Measurements from ENCODE around the gene TRAF3.

TRAF3 gene

DNA sequence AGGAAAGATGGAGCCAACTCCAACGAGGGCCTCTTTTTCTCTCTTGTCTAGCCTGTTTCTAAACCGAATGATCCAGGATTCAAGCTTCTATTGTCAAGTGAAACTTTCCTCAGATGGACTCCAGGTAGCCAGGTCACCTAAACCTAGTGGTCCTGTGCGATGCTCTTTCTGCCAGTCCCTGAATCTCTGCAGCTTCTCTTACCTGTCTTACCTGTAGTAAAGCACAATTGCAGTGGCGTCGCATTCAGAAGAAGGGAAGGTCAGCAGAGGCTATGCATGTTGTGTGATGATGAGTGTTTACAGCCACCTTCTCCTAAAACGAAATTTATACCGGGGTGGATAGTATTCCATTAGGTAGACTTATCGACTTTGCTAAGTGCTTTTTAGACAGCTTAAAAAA is 47.4 kb upstream of the TRAF3 start:
- DNase-seq (no peak), ATAC-seq (ENCODE audit: insufficient read depth, low read depth) (no peak)
- no peaks in the 10 kb centered on the region for H3K27me3 ChIP-seq (ENCODE audit: insufficient read depth, low read length, poor library complexity)
- peaks cover 55% of the 10 kb centered on the region for H3K36me3 ChIP-seq (ENCODE audit: insufficient read depth, low read length)
- TF ChIP-seq EZH2 (IDR thresholded peaks at IDR 0.05; ENCODE audit: borderline replicate concordance, low read depth, low read length, severe bottlenecking): no peak
- TF ChIP-seq, protein P1, sequence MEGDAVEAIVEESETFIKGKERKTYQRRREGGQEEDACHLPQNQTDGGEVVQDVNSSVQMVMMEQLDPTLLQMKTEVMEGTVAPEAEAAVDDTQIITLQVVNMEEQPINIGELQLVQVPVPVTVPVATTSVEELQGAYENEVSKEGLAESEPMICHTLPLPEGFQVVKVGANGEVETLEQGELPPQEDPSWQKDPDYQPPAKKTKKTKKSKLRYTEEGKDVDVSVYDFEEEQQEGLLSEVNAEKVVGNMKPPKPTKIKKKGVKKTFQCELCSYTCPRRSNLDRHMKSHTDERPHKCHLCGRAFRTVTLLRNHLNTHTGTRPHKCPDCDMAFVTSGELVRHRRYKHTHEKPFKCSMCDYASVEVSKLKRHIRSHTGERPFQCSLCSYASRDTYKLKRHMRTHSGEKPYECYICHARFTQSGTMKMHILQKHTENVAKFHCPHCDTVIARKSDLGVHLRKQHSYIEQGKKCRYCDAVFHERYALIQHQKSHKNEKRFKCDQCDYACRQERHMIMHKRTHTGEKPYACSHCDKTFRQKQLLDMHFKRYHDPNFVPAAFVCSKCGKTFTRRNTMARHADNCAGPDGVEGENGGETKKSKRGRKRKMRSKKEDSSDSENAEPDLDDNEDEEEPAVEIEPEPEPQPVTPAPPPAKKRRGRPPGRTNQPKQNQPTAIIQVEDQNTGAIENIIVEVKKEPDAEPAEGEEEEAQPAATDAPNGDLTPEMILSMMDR (IDR thresholded peaks at IDR 0.05; ENCODE audit: borderline replicate concordance, extremely low read depth, low read length, poor library complexity, severe bottlenecking): no peak
- H3K79me2 ChIP-seq (ENCODE audit: insufficient read depth, low read length): no peaks in the 10 kb centered on the region
- H3K27ac ChIP-seq (ENCODE audit: low read length): no peak overlapping the region
- no peak overlapping the region for H3K4me3 ChIP-seq (ENCODE audit: low read depth in 1 of 2, low read length in 2 of 2)
- 0 out of 2 replicates have a peak, but pooled peaks cover 12% of the 10 kb centered on the region for H4K20me1 ChIP-seq (ENCODE audit: insufficient read depth, low read length)
- no peak overlapping the region for H3K4me2 ChIP-seq (ENCODE audit: insufficient read depth, low read length)
- H3K9ac ChIP-seq (ENCODE audit: low read depth, low read length): no peak overlapping the region
- no peak overlapping the region for H2AFZ ChIP-seq (ENCODE audit: low read depth, low read length)
- no peaks in the 10 kb centered on the region for H3K9me3 ChIP-seq (ENCODE audit: insufficient read depth, low read length, severe bottlenecking)
- no peaks in the 10 kb centered on the region for H3K4me1 ChIP-seq (ENCODE audit: insufficient read depth, low read length)

DNA sequence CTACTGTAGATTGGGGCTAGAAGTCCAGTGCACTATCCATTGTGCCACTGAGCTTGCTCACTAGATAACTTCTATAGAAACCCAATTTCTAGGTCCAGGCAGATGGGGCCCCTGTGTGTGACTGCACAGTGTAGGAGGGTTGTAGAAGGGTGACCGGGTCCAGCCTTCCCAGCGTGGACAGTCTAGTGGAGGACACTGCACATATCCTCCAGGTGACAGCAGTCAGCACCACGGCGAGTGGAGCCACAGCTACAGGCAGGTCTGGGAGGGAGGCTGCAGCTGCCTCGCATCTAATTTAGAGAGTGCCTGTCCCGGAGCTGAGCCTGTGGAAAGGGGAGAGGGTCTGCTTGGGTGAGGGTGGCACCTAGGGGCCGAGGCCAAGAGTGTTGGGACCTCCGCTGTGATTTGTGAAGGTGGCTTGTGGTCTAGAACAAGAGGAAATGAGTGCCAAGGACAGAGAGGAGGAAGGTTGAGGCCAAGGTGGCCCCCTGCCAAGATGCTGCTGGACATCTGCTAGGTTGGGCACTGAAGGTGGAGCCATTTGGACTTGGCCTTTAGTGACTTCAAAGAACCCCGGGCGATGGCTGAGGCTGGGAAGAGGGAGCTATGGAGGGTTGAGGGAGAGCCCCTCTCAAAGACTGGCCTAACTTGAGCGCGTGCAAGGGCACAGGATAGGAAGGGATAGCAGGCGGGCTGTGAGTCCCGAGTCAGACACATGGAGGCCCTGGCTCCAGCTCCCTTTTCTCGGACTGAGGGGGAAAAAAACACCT is 46.0 kb upstream of the TRAF3 start:
- Histone ChIP-seq H3K27me3 (ENCODE audit: insufficient read depth, low read length, poor library complexity) (no peaks in the 10 kb centered on the region), H2AFZ (ENCODE audit: low read depth, low read length) (no peak overlapping the region), H3K9ac (ENCODE audit: low read depth, low read length) (no peak overlapping the region), H3K9me3 (ENCODE audit: insufficient read depth, low read length, severe bottlenecking) (no peaks in the 10 kb centered on the region), H3K4me2 (ENCODE audit: insufficient read depth, low read length) (no peak overlapping the region), H3K79me2 (ENCODE audit: insufficient read depth, low read length) (no peaks in the 10 kb centered on the region), H3K4me1 (ENCODE audit: insufficient read depth, low read length) (no peaks in the 10 kb centered on the region), H4K20me1 (ENCODE audit: insufficient read depth, low read length) (0 out of 2 replicates have a peak, but pooled peaks cover 12% of the 10 kb centered on the region), H3K27ac (ENCODE audit: low read length) (no peak overlapping the region), H3K36me3 (ENCODE audit: insufficient read depth, low read length) (peaks cover 41% of the 10 kb centered on the region), H3K4me3 (ENCODE audit: low read depth in 1 of 2, low read length in 2 of 2) (no peak overlapping the region)
- DNase-seq (no peak), ATAC-seq (ENCODE audit: insufficient read depth, low read depth) (no peak)
- TF ChIP-seq, protein P1 (IDR thresholded peaks at IDR 0.05; ENCODE audit: borderline replicate concordance, extremely low read depth, low read length, poor library complexity, severe bottlenecking): no peak
- no peak for TF ChIP-seq EZH2 (IDR thresholded peaks at IDR 0.05; ENCODE audit: borderline replicate concordance, low read depth, low read length, severe bottlenecking)

DNA sequence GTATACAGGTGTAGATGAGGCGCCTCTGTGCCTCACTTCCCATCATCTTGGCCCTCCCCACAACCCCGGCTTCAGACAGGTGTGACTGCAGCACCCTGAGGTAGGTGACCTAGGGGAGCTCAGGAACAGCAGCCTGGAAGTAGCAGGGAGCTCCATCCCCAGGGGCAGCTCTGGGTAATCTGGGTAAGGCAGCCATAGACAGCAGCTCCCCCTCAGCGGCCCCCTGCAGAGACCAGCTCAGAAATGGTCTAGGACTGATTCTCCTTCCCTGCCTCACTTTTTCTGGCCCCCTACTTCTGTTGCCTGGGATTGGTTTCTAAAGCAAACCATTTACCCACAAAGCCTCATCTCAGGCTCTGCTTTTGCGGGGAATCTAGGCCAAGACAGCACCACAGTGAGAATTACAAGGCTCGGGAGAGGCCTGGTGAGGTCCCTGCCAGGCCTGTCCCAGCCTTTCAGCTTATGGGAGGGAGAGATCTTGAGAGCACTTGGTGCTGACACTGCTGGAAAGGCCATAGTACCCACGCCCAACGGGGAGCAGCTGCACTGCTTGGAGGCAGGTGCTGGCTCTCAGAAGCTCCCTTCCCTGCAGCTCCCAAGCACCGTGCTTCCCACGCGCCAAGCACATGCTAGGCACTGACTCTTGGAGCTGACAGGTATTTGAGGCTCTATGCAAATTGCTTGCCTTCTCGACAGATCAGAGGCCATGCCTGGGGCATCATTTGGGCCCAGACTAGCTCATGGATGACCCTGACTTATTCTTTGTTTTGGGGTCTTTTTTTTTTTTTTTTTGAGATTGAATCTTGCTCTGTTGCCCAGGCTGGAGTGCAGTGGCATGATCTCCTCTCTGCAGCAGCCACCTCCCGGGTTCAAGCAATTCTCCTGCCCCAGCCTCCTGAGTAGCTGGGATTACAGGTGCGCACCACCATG is 45.1 kb upstream of the TRAF3 start:
- no peak overlapping the region for H3K4me3 ChIP-seq (ENCODE audit: low read depth in 1 of 2, low read length in 2 of 2)
- peak; percentile 2 for DNase-seq
- no peak overlapping the region for H3K27ac ChIP-seq (ENCODE audit: low read length)
- H3K4me1 ChIP-seq (ENCODE audit: insufficient read depth, low read length): no peaks in the 10 kb centered on the region
- H4K20me1 ChIP-seq (ENCODE audit: insufficient read depth, low read length): 0 out of 2 replicates have a peak, but pooled peaks cover 12% of the 10 kb centered on the region
- no peak overlapping the region for H2AFZ ChIP-seq (ENCODE audit: low read depth, low read length)
- no peak for ATAC-seq (ENCODE audit: insufficient read depth, low read depth)
- H3K36me3 ChIP-seq (ENCODE audit: insufficient read depth, low read length): peaks cover 32% of the 10 kb centered on the region
- H3K4me2 ChIP-seq (ENCODE audit: insufficient read depth, low read length): no peak overlapping the region
- H3K9ac ChIP-seq (ENCODE audit: low read depth, low read length): no peak overlapping the region
- no peak for TF ChIP-seq EZH2 (IDR thresholded peaks at IDR 0.05; ENCODE audit: borderline replicate concordance, low read depth, low read length, severe bottlenecking)
- TF ChIP-seq, protein P1 (IDR thresholded peaks at IDR 0.05; ENCODE audit: borderline replicate concordance, extremely low read depth, low read length, poor library complexity, severe bottlenecking): no peak
- H3K79me2 ChIP-seq (ENCODE audit: insufficient read depth, low read length): no peaks in the 10 kb centered on the region
- no peaks in the 10 kb centered on the region for H3K27me3 ChIP-seq (ENCODE audit: insufficient read depth, low read length, poor library complexity)
- no peaks in the 10 kb centered on the region for H3K9me3 ChIP-seq (ENCODE audit: insufficient read depth, low read length, severe bottlenecking)

Data from DND-41 (cell line).